DMS153 (cell line): ENCODE measurements around the gene BRCA1.
"Not testable (repeated sequence)": the region's sequence is repeated elsewhere in the genome, so short reads cannot be mapped to it uniquely, and the experiment has no call there.

ENCODE experiments used
- DNase-seq: peaks from one replicate; lab custom pipeline; 2025; lab: John Stamatoyannopoulos, UW

BRCA1 gene

DNA sequence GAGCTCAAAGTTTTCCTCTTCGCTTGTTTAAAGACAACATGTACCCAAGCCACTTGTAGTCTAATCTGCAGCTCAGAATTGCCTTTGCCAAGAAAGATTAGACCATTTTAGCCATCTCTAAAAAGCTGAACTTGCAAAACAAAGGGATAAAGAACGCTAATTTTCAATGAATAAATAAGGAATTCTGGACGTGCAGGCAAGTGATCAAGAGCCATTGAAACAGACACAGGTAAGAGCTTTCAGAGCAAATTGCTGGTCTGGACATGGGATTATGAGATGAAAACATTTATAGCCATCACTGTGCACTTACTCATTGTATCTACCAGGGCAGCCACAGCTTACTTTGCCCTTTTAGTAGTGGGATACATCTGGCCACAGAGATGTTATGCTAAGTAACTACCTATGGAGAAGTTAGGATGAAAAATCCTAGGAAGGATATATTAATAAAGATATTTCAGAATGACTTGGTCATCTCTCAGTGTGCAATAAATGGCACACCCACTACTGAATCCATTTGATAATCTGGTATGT is 55.7 kb downstream of the BRCA1 start:
- DNase-seq, result no peak

DNA sequence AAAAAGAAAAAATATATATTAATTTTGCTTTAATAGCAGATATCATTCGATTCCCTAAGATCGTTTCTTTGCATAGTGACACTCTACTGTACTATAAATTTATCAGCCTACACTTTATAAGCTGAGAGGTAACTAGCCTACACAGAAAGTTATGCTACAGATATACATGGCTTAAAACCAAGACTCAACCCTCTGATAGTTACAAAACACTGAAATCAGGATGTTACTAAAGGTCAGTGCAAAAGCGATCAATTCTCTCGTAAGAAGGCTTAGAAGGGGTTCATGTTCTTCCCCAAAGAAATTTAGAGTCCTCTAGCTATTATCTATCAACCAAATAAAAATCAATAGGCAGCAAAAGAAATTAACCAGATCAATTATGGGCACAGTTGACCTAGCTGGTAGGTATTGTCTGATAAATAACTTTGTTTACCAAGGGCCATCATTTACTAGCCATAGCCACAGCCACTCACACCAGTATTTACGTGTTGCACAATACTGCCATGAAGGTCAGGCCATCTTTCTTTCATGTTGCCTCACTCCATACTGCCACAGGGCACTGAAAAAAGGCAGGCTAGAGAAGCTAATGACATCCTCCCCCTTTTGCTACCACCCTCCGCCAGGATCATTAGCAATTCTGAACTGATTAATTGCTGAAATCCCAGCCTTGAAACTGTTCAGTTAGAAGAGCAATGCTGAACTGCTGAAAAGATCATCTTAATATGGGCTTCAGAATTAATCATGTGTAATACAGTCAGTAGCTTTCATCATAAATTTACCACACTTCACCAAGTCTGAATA is 56.4 kb downstream of the BRCA1 start:
- no peak for DNase-seq

DNA sequence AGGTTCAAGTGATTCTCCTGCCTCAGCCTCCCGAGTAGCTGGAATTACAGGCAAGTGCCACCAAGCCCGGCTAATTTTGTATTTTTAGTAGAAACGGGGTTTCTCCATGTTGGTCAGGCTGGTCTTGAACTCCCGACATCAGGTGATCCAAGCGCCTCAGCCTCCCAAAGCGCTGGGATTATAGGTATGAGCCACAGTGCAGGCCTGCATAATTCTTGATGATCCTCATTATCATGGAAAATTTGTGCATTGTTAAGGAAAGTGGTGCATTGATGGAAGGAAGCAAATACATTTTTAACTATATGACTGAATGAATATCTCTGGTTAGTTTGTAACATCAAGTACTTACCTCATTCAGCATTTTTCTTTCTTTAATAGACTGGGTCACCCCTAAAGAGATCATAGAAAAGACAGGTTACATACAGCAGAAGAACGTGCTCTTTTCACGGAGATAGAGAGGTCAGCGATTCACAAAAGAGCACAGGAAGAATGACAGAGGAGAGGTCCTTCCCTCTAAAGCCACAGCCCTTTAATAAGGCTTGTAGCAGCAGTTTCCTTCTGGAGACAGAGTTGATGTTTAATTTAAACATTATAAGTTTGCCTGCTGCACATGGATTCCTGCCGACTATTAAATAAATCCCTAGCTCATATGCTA is 62.1 kb downstream of the BRCA1 start:
- no peak for DNase-seq

DNA sequence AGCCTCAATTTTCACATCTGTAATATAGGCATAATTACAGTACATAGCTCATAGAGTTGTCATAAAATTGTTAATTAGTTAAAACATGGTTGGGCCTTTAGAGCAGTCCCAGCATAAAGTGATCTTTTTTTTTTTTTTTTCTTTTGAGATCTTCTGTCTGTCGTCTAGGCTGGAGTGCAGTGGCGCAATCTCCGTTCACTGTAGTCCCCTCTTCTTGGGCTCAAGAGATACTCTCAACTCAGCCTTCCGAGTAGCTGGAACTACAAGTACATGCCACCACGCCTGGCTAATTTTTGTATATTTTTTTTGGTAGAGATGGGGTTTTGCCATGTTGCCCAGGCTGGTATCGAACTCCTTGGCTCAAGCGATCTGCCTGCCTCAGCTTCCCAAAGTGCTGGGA is 69.1 kb downstream of the BRCA1 start:
- DNase-seq, result no peak

- not testable (repeated sequence) for DNase-seq
Observed at GRCh38 chr17:43053008-43053407, 72.2 kb downstream of the BRCA1 start.

DNA sequence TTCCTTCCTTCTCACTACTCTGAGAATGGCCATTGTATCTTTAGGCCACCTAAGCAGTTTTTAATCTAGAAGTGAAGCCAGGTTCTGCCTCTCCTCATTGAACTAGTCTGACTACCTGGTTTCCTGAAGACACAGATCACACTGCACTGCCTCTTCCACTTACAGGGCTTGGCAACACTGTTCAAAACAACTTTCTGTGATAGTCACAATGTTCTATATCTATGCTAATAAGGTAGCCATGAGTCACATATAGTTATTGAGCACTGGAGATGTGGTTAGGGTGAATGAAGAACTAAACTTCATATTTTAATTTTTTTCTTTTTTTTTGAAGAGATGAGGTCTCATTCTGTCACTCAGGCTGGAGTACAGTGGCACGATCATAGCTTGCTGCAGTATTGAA is 73.2 kb downstream of the BRCA1 start:
- DNase-seq, result no peak

GRCh38 chr17:43044024-43044423 is 81.1 kb downstream of the BRCA1 start:
- no peak for DNase-seq

DNA sequence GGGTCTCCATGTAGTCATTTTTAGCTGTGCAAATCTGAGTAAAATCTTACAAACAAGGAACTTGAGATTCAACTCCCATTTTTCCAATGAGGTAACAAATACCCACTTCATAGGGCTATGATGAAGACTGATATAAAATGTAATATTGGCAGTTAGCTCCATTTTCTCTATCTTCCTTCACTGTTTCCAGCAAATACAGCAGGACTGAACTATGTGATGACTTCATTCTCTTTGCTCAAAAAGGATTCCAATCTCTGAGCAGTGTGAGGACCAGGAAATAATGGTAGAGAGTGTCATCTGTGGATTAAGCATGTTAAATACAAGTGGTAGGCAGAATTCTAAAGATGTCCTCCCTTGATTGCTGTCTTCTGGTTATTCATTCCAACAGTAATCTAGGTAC is 81.9 kb downstream of the BRCA1 start:
- no peak for DNase-seq

DNA sequence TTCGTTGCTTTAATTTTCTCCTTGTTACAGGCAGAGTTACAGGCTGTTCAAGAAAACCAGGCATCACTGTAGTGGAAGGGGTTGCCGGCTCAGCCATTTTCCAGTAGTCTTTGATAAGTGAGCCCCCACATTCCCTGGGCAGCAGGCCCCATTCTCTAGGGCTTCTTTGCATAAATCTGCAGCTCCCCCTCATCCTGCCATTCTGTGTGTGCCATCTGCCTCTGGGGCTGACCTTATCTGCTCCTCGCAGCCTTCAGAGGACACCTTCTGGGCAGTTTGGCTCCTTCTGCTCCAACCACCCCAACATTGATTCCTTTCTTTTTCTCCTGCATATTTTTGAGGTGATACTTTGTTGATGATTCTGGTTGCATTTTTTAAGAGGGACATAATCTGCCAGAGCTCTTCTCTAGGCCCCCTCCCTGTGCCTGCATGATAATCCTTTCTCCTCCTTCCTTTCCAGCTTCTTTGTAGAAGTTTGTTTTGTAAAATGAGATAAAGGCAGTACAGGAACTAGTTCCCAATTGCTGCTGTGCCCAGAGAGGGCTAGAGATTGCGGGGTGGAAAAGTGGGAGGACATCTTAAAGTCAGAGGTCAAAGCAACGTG is 83.0 kb downstream of the BRCA1 start:
- no peak for DNase-seq

GRCh38 chr17:43040655-43041054 is 84.5 kb downstream of the BRCA1 start:
- no peak for DNase-seq

GRCh38 chr17:43039646-43040045 is 85.5 kb downstream of the BRCA1 start:
- no peak for DNase-seq

GRCh38 chr17:43034894-43035293 is 90.3 kb downstream of the BRCA1 start:
- no peak for DNase-seq

DNA sequence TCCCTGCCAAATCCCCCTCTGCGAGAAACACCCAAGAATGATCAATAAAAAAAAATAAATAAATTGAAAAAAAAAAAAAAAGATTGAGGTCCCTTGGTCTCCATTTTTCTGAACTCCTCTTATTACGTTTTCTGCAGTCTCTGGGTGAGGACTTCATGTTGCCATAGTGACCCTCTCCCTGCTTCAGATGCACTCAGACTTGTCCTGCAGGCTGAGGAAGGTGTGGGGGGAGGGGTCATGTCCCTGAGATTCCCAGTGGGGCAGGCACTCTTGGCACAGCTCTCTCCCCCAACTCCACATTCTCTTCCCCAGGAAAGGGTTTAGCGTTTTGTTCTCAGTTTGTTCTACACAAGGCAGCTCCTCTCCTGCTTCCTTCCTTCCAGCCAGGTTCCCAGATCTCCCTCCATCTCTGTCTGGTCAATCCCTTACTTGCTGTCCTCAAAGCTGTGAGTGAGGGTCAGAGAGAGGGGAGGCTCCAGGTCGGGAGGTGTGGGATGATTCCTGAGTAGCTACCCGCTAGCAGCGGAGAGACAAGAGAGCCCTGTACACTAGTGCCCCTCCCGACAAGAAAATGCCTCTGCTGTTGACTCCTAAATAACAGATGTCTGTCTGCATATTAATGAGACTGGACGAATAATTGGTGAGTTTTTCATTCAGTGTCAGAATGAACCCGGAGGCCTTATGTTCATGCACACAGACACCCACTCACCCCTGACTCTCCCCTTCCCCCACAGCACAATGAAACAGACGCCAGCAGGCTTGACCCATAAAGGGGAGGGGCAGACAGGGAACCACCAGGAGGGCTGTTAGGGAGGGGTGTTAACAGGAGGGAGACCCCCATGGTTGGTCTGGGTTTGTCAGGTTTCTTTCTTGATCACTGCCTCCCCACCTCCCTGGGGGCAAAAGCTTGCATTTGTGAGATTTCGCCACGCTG is 90.9 kb downstream of the BRCA1 start:
- DNase-seq, result no peak

- no peak for DNase-seq
Observed at GRCh38 chr17:43031666-43032065, 93.5 kb downstream of the BRCA1 start.

DNA sequence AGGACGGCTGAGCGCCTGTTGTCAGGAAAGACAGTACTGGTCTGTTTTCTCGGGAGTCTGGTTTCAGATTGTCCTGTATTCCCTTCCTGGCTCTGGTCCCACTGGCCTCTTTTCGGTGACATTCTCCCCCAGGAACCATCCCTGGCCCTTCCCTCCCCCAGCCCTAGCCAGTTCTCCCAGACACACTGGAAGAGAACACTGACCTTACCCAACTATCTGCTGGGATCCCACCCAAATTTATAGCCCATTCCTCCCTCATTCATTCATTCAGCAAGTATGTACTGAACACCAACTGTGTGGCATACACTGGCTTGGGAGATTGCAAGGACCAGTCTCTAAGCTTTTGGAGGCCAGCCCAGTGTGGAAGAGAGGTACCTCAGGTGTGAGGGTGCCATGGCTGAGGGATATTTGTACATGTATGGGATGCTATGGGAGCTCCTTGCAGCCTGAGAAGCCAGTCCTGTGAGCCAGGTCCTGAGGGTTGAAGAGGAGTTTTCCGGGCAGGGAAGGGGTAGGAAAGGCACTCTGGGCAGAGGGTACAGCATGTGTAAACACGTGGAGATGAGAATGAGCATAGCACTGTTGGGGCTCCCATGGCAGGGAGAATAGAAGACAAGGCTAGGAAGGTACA is 94.9 kb downstream of the BRCA1 start:
- DNase-seq, result no peak

DNA sequence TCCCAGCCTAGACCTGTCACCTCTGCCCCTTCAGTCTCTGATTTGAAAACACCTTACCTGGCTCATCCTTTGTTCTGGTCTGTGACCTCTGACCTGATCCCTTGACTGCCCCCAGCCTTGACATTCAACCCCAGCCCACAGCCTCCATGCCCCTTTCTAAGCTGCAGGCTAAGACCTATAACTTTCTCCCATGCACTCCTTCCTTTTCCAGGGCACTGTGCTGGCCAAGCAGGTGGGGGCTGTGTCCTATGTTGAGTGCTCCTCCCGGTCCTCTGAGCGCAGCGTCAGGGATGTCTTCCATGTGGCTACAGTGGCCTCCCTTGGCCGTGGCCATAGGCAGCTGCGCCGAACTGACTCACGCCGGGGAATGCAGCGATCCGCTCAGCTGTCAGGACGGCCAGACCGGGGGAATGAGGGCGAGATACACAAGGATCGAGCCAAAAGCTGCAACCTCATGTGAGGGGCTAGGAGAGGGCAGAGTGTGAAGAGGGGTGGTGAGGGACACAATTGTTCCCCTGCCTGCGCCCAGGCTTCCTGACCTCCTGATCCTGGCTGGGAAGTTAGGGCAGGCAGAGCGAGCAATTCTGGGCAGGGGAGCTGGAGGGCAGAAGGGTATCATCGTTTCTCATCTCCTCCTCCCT is 96.8 kb downstream of the BRCA1 start:
- DNase-seq, result no peak

DNA sequence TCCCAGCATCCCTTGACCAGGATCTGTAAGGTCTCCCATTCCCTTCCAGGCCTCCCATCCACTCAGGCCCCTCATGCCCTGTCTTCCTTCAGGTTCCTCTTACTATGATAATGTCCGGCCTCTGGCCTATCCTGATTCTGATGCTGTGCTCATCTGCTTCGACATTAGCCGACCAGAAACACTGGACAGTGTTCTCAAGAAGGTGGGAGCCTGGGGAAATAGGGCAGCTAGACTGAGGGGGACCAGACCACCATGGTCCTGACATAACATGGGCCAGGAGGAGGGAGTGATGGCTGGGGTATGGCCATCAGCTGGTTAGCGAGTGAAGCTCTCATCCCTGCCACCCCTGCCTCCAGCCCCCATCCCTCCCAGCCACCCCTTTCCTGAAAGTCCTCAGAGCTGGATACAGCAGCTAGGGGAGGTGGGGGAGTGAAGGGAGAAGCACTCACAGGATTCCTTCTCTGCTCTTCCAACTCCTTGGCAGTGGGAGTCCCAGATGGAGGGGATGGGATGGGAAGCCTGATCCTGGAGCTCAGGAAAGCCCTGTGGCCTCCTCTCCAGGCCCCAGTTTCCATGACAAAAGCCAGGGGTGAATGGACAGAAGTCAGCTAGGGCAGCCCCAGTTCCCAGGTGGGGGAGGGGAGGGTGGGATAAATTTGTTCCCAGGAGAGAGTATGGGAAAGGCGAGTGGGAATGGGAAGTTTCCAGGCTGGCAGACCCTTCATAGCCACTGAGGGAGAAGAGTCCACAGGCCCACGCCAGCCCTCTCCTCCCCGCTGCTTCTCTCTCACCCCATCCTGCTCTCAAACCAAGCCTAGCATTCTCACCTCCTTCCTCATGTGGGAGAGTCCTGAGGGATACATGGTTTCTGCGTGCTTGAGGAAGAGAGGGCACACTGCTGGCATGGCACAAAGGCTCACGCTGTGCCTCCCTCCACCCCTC is 97.8 kb downstream of the BRCA1 start:
- DNase-seq, result no peak

DNA sequence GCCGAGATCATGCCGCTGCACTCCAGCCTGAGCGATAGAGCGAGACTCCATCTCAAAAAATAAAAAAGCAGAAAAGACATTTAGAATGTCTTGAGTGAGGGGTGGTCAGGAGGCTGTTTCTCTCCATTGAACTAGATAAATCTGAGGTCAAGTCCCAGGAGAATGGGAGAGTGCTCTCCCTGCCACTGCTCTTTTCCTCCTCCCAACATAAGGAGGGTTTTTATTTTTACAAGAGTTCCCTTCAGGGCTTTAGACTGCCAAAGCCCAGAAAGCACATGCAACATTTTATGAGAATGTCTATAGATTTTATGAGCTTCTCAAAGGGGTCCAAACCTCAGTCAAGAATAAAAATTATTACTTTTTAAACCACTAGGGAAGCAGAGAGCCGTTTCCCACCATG is 98.6 kb downstream of the BRCA1 start:
- DNase-seq, result no peak

- no peak for DNase-seq
Observed at GRCh38 chr17:43025766-43026537, 99.2 kb downstream of the BRCA1 start.
